Measurements from ENCODE around the gene MPRIP. TPM values are rescaled to one million over a fixed set of nuclear protein-coding genes. Genes with fewer than 3 reads are reported as not detected.

The MPRIP gene
- total RNA-seq, 2 experiments from 2014 or later: 132 to 135 TPM

DNA sequence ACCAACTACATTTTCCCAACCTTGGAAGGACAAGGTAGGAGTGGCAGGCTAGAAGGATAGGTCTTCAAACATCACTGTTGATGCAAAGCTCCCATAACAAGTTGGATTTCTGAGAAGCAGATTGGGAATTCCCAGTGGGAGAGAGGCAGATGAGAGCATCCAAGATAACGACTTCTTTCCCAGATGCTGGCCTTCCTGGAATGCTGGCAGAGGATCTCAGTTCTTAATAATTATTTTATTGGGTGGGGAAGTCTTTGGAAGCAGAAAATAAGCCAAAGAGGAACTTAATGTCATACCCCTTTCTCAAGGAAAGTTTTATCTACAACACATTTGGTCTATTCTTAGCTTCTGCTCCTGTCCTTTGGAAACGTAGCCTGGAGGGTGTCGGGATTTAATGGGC is 64.5 kb downstream of the MPRIP start:
- peak overlapping the region; percentile 29 for H3K27ac Mint-ChIP-seq
- intact Hi-C loops (cut with micrococcal nuclease): no loop called here
- ChIA-PET CTCF (interaction anchor here (1.1 kb wide), 1 partner anchor 15 kb away, joined by 3 read pairs; no protein-coding TSS in a partner anchor), POLR2A (no interaction called here)
- DNase-seq (no peak), ATAC-seq (no peak)
- no peaks in the 10 kb centered on the region for H3K9me3 Mint-ChIP-seq
- no peaks in the 10 kb centered on the region for H3K36me3 Mint-ChIP-seq (ENCODE audit: low read depth)
- peaks cover 45% of the 10 kb centered on the region for H3K4me1 Mint-ChIP-seq (ENCODE audit: low read depth)
- TF ChIP-seq, protein P1, sequence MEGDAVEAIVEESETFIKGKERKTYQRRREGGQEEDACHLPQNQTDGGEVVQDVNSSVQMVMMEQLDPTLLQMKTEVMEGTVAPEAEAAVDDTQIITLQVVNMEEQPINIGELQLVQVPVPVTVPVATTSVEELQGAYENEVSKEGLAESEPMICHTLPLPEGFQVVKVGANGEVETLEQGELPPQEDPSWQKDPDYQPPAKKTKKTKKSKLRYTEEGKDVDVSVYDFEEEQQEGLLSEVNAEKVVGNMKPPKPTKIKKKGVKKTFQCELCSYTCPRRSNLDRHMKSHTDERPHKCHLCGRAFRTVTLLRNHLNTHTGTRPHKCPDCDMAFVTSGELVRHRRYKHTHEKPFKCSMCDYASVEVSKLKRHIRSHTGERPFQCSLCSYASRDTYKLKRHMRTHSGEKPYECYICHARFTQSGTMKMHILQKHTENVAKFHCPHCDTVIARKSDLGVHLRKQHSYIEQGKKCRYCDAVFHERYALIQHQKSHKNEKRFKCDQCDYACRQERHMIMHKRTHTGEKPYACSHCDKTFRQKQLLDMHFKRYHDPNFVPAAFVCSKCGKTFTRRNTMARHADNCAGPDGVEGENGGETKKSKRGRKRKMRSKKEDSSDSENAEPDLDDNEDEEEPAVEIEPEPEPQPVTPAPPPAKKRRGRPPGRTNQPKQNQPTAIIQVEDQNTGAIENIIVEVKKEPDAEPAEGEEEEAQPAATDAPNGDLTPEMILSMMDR (IDR thresholded peaks at IDR 0.05): no peak
- no peak overlapping the region for H3K4me3 Mint-ChIP-seq
- no peaks in the 10 kb centered on the region for H3K27me3 Mint-ChIP-seq

- Mint-ChIP-seq H3K27ac (peak overlapping the region; percentile 29), H3K27me3 (no peaks in the 10 kb centered on the region), H3K4me1 (ENCODE audit: low read depth) (peaks cover 45% of the 10 kb centered on the region), H3K4me3 (no peak overlapping the region), H3K36me3 (ENCODE audit: low read depth) (no peaks in the 10 kb centered on the region), H3K9me3 (no peaks in the 10 kb centered on the region)
- POLR2A ChIA-PET: no interaction called here
- intact Hi-C loops (cut with micrococcal nuclease): no loop called here
- ATAC-seq: no peak
- TF ChIP-seq, protein P1 (IDR thresholded peaks at IDR 0.05): no peak
- CTCF ChIA-PET: interaction anchor here (1.1 kb wide), 1 partner anchor 15 kb away, joined by 3 read pairs; no protein-coding TSS in a partner anchor
- DNase-seq: no peak
These were observed 65.0 kb downstream of the MPRIP start for GRCh38 chr17:17107281-17107680.

DNA sequence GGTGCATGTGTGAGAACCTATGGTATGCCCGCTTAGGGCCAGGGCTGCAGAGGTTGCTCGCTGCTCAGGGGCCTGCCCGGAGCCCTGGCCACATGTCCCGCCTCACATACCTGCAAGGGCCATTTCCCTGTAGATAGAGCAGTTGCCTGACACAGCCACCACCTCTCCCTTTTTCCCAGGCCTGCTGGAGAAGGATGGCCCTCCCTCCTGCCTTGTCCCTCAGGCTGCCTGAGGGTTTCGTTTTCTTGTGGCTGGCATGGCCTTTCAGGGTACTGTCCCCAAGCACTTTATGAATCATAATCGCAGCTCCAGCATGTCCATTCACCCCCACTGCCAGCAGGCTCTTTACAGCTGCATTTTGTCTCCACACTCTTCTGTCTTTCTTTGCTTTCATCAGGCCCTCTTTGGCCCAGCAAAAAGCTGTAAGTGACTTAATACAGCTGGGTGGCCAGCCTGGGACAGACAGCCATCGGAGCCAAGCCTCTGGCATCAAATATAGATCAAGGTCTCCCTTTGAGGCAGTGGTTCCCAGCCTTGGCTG is 65.7 kb downstream of the MPRIP start:
- peaks cover 45% of the 10 kb centered on the region for H3K4me1 Mint-ChIP-seq (ENCODE audit: low read depth)
- peak; percentile 66 for ATAC-seq
- ChIA-PET POLR2A (interaction anchor here (0.9 kb wide), 1 partner anchor 24 kb away, joined by 3 read pairs; no protein-coding TSS in a partner anchor), CTCF (interaction anchor here (0.6 to 1.2 kb wide), 4 partner anchors 11 to 57 kb away, joined by 3 to 7 read pairs (median 3); no protein-coding TSS in a partner anchor)
- H3K27ac Mint-ChIP-seq: peak overlapping the region; percentile 77
- TF ChIP-seq, protein P1 (IDR thresholded peaks at IDR 0.05): no peak
- DNase-seq: peak; percentile 30
- H3K36me3 Mint-ChIP-seq (ENCODE audit: low read depth): no peaks in the 10 kb centered on the region
- H3K4me3 Mint-ChIP-seq: no peak overlapping the region
- no peaks in the 10 kb centered on the region for H3K27me3 Mint-ChIP-seq
- intact Hi-C loops (cut with micrococcal nuclease): no loop called here
- no peaks in the 10 kb centered on the region for H3K9me3 Mint-ChIP-seq

- ChIA-PET CTCF (interaction anchor here (0.7 to 1.2 kb wide), 3 partner anchors 11 to 56 kb away, joined by 3 to 7 read pairs (median 3); no protein-coding TSS in a partner anchor), POLR2A (interaction anchor here (0.9 kb wide), 1 partner anchor 25 kb away, joined by 3 read pairs; no protein-coding TSS in a partner anchor)
- intact Hi-C loops (cut with micrococcal nuclease): no loop called here
- DNase-seq (no peak), ATAC-seq (no peak)
- H3K27ac Mint-ChIP-seq: no peak overlapping the region
- no peaks in the 10 kb centered on the region for H3K9me3 Mint-ChIP-seq
- TF ChIP-seq, protein P1 (IDR thresholded peaks at IDR 0.05): no peak
- no peaks in the 10 kb centered on the region for H3K27me3 Mint-ChIP-seq
- no peak overlapping the region for H3K4me3 Mint-ChIP-seq
- H3K4me1 Mint-ChIP-seq (ENCODE audit: low read depth): peaks cover 49% of the 10 kb centered on the region
- H3K36me3 Mint-ChIP-seq (ENCODE audit: low read depth): no peaks in the 10 kb centered on the region
These were observed 66.3 kb downstream of the MPRIP start for GRCh38 chr17:17108451-17109049.

- H3K27ac Mint-ChIP-seq: peak overlapping the region; percentile 80
- TF ChIP-seq, protein P1 (IDR thresholded peaks at IDR 0.05): no peak
- no peak for ATAC-seq
- no peaks in the 10 kb centered on the region for H3K36me3 Mint-ChIP-seq (ENCODE audit: low read depth)
- H3K4me1 Mint-ChIP-seq (ENCODE audit: low read depth): peaks cover 53% of the 10 kb centered on the region
- no peaks in the 10 kb centered on the region for H3K27me3 Mint-ChIP-seq
- intact Hi-C loops (cut with micrococcal nuclease): no loop called here
- no peak overlapping the region for H3K4me3 Mint-ChIP-seq
- ChIA-PET POLR2A (interaction anchor here (0.6 kb wide), 1 partner anchor 246 kb away, joined by 4 read pairs; no protein-coding TSS in a partner anchor), CTCF (no interaction called here)
- H3K9me3 Mint-ChIP-seq: no peaks in the 10 kb centered on the region
- DNase-seq: peak; percentile 20
These were observed 67.0 kb downstream of the MPRIP start for GRCh38 chr17:17109256-17109655.

Measured in activated CD8-positive, alpha-beta T cell treated with anti-CD3 and anti-CD28 coated beads for 36 hours (primary cell).